Esophagus (tissue), 2 donors: ENCODE results near the gene TMEM45A. TPM values are rescaled to one million over a fixed set of nuclear protein-coding genes. Genes with fewer than 3 reads are reported as not detected.
"Not testable (repeated sequence)": the region's sequence is repeated elsewhere in the genome, so short reads cannot be mapped to it uniquely, and the experiment has no call there.

ENCODE experiments used
- H3K27ac ChIP-seq, 2 donors: one replicate each; pipeline ENCODE4 v1.5.1; 2013; ENCODE audit warnings: low read depth in 2 of 2, mild to moderate bottlenecking in 2 of 2, inconsistent platforms in 1 of 2, low read length in 1 of 2, moderate library complexity in 1 of 2
- H3K27me3 ChIP-seq, 2 donors: one replicate each; pipeline ENCODE4 v1.6.1; 2013; ENCODE audit warnings: low read length in 2 of 2, control low read depth in 1 of 2, mild to moderate bottlenecking in 1 of 2; ENCODE audit not compliant: insufficient read depth in 2 of 2, control insufficient read depth in 1 of 2
- H3K36me3 ChIP-seq, 2 donors: one replicate each; pipeline ENCODE4 v1.6.1; 2013; ENCODE audit warnings: low read length in 1 of 2; ENCODE audit not compliant: control insufficient read depth in 2 of 2, insufficient read depth in 2 of 2
- H3K4me1 ChIP-seq, 2 donors: one replicate each; pipeline ENCODE4 v1.6.1; 2013; ENCODE audit warnings: low read length in 1 of 2; ENCODE audit not compliant: control insufficient read depth in 2 of 2, insufficient read depth in 2 of 2
- H3K4me3 ChIP-seq, 2 donors: one replicate each; pipeline ENCODE4 v1.5.1; 2013; ENCODE audit warnings: low read length in 2 of 2, mild to moderate bottlenecking in 2 of 2, low read depth in 1 of 2, moderate library complexity in 1 of 2
- H3K9me3 ChIP-seq, 2 donors: one replicate each; pipeline ENCODE4 v1.6.1; 2013; ENCODE audit warnings: mild to moderate bottlenecking in 2 of 2, low read depth in 1 of 2, low read length in 1 of 2, moderate library complexity in 1 of 2; ENCODE audit not compliant: control insufficient read depth in 2 of 2, insufficient read depth in 1 of 2
- WGBS, 2 donors: extraction: QIAGEN DNeasy Blood & Tissue Kit; methylation state at CpG; one replicate each; pipeline ENCODE4 v1.1.7; 2013; 5-methylcytosine and 5-hydroxymethylcytosine counted together
- polyA plus RNA-seq, 2 donors: library from polyadenylated mRNA; stranded (reverse); fragments of 200-250 nt; gene quantifications; one replicate each; pipeline ENCODE4 v1.2.3, GENCODE V29; 2013
- donor health status: healthy with polysubstance abuse.
- donor health status: Bipolar disorder and iron deficiency.

TMEM45A gene
- polyA plus RNA-seq, 2 donors: 1.0 to 9.0 TPM

- no peaks in the 10 kb centered on the region for H3K36me3 ChIP-seq
- H3K4me3 ChIP-seq: no peak overlapping the region
- H3K27ac ChIP-seq: no peak overlapping the region
- H3K27me3 ChIP-seq: no peaks in the 10 kb centered on the region
- H3K9me3 ChIP-seq: no peaks in the 10 kb centered on the region
- H3K4me1 ChIP-seq: no peaks in the 10 kb centered on the region
- WGBS, 2 donors: 78% methylated on average over 1 of the region's 1 CpG
These were observed 45.9 kb downstream of the TMEM45A start for GRCh38 chr3:100538339-100538706.

GRCh38 chr3:100540791-100541334, 48.4 kb downstream of the TMEM45A start:
- no peak overlapping the region for H3K4me3 ChIP-seq
- H3K36me3 ChIP-seq: no peaks in the 10 kb centered on the region
- H3K4me1 ChIP-seq: no peaks in the 10 kb centered on the region
- no peaks in the 10 kb centered on the region for H3K27me3 ChIP-seq
- no peak overlapping the region for H3K27ac ChIP-seq
- H3K9me3 ChIP-seq: no peaks in the 10 kb centered on the region
- 94 to 98% methylated on average over 2 of the region's 2 CpGs for WGBS, 2 donors

GRCh38 chr3:100541428-100541827, 49.0 kb downstream of the TMEM45A start:
- H3K9me3 ChIP-seq, H3K27me3 ChIP-seq, H3K36me3 ChIP-seq, H3K4me1 ChIP-seq, H3K27ac ChIP-seq, H3K4me3 ChIP-seq: not testable (repeated sequence)
- 90 to 92% methylated on average over 3 of the region's 3 CpGs for WGBS, 2 donors

- no peaks in the 10 kb centered on the region for H3K9me3 ChIP-seq
- H3K27me3 ChIP-seq: no peaks in the 10 kb centered on the region
- H3K27ac ChIP-seq: no peak overlapping the region
- no peaks in the 10 kb centered on the region for H3K4me1 ChIP-seq
- no peaks in the 10 kb centered on the region for H3K36me3 ChIP-seq
- no peak overlapping the region for H3K4me3 ChIP-seq
- 61 to 64% methylated on average over 2 of the region's 2 CpGs for WGBS, 2 donors
These were observed 53.0 kb downstream of the TMEM45A start for GRCh38 chr3:100545371-100545770.

GRCh38 chr3:100546020-100546744, 53.8 kb downstream of the TMEM45A start:
- no peak overlapping the region for H3K4me3 ChIP-seq
- H3K9me3 ChIP-seq: no peaks in the 10 kb centered on the region
- no peaks in the 10 kb centered on the region for H3K4me1 ChIP-seq
- no peaks in the 10 kb centered on the region for H3K27me3 ChIP-seq
- 77 to 87% methylated on average over 3 of the region's 3 CpGs for WGBS, 2 donors
- no peak overlapping the region for H3K27ac ChIP-seq
- H3K36me3 ChIP-seq: no peaks in the 10 kb centered on the region

GRCh38 chr3:100548053-100548452, 55.6 kb downstream of the TMEM45A start:
- no peak overlapping the region for H3K27ac ChIP-seq
- H3K36me3 ChIP-seq: no peaks in the 10 kb centered on the region
- H3K4me1 ChIP-seq: no peaks in the 10 kb centered on the region
- H3K27me3 ChIP-seq: no peaks in the 10 kb centered on the region
- H3K4me3 ChIP-seq: no peak overlapping the region
- no peaks in the 10 kb centered on the region for H3K9me3 ChIP-seq
- 33 to 36% methylated on average over 2 of the region's 2 CpGs for WGBS, 2 donors

GRCh38 chr3:100553618-100554372, 61.4 kb downstream of the TMEM45A start:
- 82 to 88% methylated on average over 3 of the region's 3 CpGs for WGBS, 2 donors
- H3K4me1 ChIP-seq: no peaks in the 10 kb centered on the region
- no peaks in the 10 kb centered on the region for H3K9me3 ChIP-seq
- no peaks in the 10 kb centered on the region for H3K36me3 ChIP-seq
- no peak overlapping the region for H3K27ac ChIP-seq
- H3K4me3 ChIP-seq: no peak overlapping the region
- no peaks in the 10 kb centered on the region for H3K27me3 ChIP-seq

GRCh38 chr3:100554373-100554676, 61.9 kb downstream of the TMEM45A start:
- no peak overlapping the region for H3K27ac ChIP-seq
- H3K9me3 ChIP-seq: no peaks in the 10 kb centered on the region
- no peaks in the 10 kb centered on the region for H3K36me3 ChIP-seq
- no peaks in the 10 kb centered on the region for H3K4me1 ChIP-seq
- H3K4me3 ChIP-seq: no peak overlapping the region
- no peaks in the 10 kb centered on the region for H3K27me3 ChIP-seq

- WGBS, 2 donors: 58 to 76% methylated on average over 2 of the region's 2 CpGs
- no peak overlapping the region for H3K27ac ChIP-seq
- no peaks in the 10 kb centered on the region for H3K36me3 ChIP-seq
- H3K4me1 ChIP-seq: no peaks in the 10 kb centered on the region
- no peaks in the 10 kb centered on the region for H3K9me3 ChIP-seq
- no peak overlapping the region for H3K4me3 ChIP-seq
- H3K27me3 ChIP-seq: no peaks in the 10 kb centered on the region
These were observed 64.4 kb downstream of the TMEM45A start for GRCh38 chr3:100556673-100557310.
